HepG2 (cell line): ENCODE data around the gene DAGLB. TPM values are rescaled to one million over a fixed set of nuclear protein-coding genes. Genes with fewer than 3 reads are reported as not detected.
A peak's percentile ranks its signal among the peaks of the same experiment; 100 is the strongest.

Experiments
- ARHGAP35 ChIP-seq: sonication (generic); formaldehyde crosslinking; IDR thresholded peaks from 2 replicates; pipeline ENCODE4 v1.9.0; 2022; ENCODE audit warnings: mild to moderate bottlenecking, inconsistent platforms, moderate library complexity, missing genetic modification reagents, borderline replicate concordance
- ATM ChIP-seq: fragments of 450-650 bp; IDR thresholded peaks from 2 replicates; pipeline ENCODE4 v1.7.1; 2017; ENCODE audit warnings: mild to moderate bottlenecking, borderline replicate concordance
- BCL3 ChIP-seq: sonication (generic); formaldehyde crosslinking; IDR thresholded peaks from 2 replicates; pipeline ENCODE4 v1.5.1; 2020; ENCODE audit warnings: mild to moderate bottlenecking, missing genetic modification reagents, moderate library complexity
- CREB1 ChIP-seq, 2 experiments: fragments of 450-650 bp in 1 of 2; IDR thresholded peaks; 2 replicates each; pipeline ENCODE4 v1.6.1; 2016 to 2017; ENCODE audit warnings: control low read depth in 1 of 2, mild to moderate bottlenecking in 1 of 2, missing compliant biosample characterization in 1 of 2, missing genetic modification characterization in 1 of 2
- DPF2 ChIP-seq: sonication (generic); formaldehyde crosslinking; IDR thresholded peaks from 2 replicates; pipeline ENCODE4 v1.4.0; 2020; ENCODE audit warnings: mild to moderate bottlenecking, low read depth, missing genetic modification reagents, borderline replicate concordance
- E2F2 ChIP-seq: sonication (generic); formaldehyde crosslinking; IDR thresholded peaks from 2 replicates; pipeline ENCODE4 v1.4.0; 2020; ENCODE audit warnings: missing genetic modification reagents, borderline replicate concordance
- FLYWCH1 ChIP-seq: sonication (generic); formaldehyde crosslinking; IDR thresholded peaks from 2 replicates; pipeline ENCODE4 v1.8.1; 2023; ENCODE audit warnings: mild to moderate bottlenecking, missing genetic modification reagents
- HIVEP1 ChIP-seq: sonication (generic); formaldehyde crosslinking; IDR thresholded peaks from 2 replicates; pipeline ENCODE4 v1.4.0; 2020; ENCODE audit warnings: mild to moderate bottlenecking, missing genetic modification reagents
- KDM5A ChIP-seq: fragments of 200-600 bp; sonication (generic); IDR thresholded peaks from 2 replicates; pipeline ENCODE4 v1.7.0; 2018; ENCODE audit warnings: antibody characterized with exemption, mild to moderate bottlenecking, low read length, borderline replicate concordance
- LRRFIP1 ChIP-seq: sonication (generic); formaldehyde crosslinking; conservative IDR thresholded peaks from 2 replicates; pipeline ENCODE4 v1.4.0; 2020; ENCODE audit warnings: missing genetic modification reagents
- MEF2D ChIP-seq: sonication (generic); formaldehyde crosslinking; IDR thresholded peaks from 2 replicates; pipeline ENCODE4 v1.5.1; 2020; ENCODE audit warnings: mild to moderate bottlenecking, missing genetic modification reagents
- MLX ChIP-seq: IDR thresholded peaks from 2 replicates; pipeline ENCODE4 v1.6.1; 2016
- SMAD3 ChIP-seq: sonication (generic); formaldehyde crosslinking; IDR thresholded peaks from 2 replicates; pipeline ENCODE4 v1.4.0; 2020; ENCODE audit warnings: missing genetic modification reagents
- SRSF4 ChIP-seq: fragments of 200-400 bp; formaldehyde crosslinking; IDR thresholded peaks from one replicate; pipeline ENCODE4 v1.6.1; 2018; ENCODE audit warnings: mild to moderate bottlenecking, low read depth, low read length, moderate library complexity; ENCODE audit not compliant: poor library complexity, severe bottlenecking
- SUZ12 ChIP-seq: fragments of 150-350 bp; IDR thresholded peaks from 2 replicates; pipeline ENCODE4 v1.6.1; 2014; ENCODE audit warnings: low read depth, low read length
- ZFP36L2 ChIP-seq: sonication (generic); formaldehyde crosslinking; IDR thresholded peaks from 2 replicates; pipeline ENCODE4 v1.4.0; 2020; ENCODE audit warnings: missing genetic modification reagents
- ZNF180 ChIP-seq: sonication (generic); formaldehyde crosslinking; IDR thresholded peaks from 2 replicates; pipeline ENCODE4 v1.4.0; 2020; ENCODE audit warnings: low read depth, missing genetic modification reagents, borderline replicate concordance
- ZNF556 ChIP-seq: sonication (generic); formaldehyde crosslinking; IDR thresholded peaks from 2 replicates; pipeline ENCODE4 v1.4.0; 2020; ENCODE audit warnings: mild to moderate bottlenecking, missing genetic modification reagents, borderline replicate concordance
- ZNF558 ChIP-seq: sonication (generic); formaldehyde crosslinking; IDR thresholded peaks from 2 replicates; pipeline ENCODE4 v1.9.0; 2022; ENCODE audit warnings: mild to moderate bottlenecking, missing genetic modification reagents, borderline replicate concordance
- ZNF577 ChIP-seq: sonication (generic); formaldehyde crosslinking; IDR thresholded peaks from 2 replicates; pipeline ENCODE4 v1.4.0; 2020; ENCODE audit warnings: mild to moderate bottlenecking, low read depth, missing genetic modification reagents, borderline replicate concordance
- ZNF597 ChIP-seq: sonication (generic); formaldehyde crosslinking; IDR thresholded peaks from 2 replicates; pipeline ENCODE4 v1.5.0; 2020; ENCODE audit warnings: missing genetic modification reagents
- ZNF670 ChIP-seq: sonication (generic); formaldehyde crosslinking; IDR thresholded peaks from 2 replicates; pipeline ENCODE4 v1.8.0; 2022; ENCODE audit warnings: mild to moderate bottlenecking, missing genetic modification reagents, borderline replicate concordance
- polyA plus RNA-seq, 8 experiments: library from polyadenylated mRNA; depleted of rRNA in 3 of 8; stranded (reverse) in 7 of 8; unstranded in 1 of 8; fragments of >200 nt; fragmentation: Illumina TruSeq in 4 of 8; extraction: Trizol in 4 of 8; gene quantifications; 2 replicates each; pipeline versions ENCODE4 v1.2.1 to v1.2.3, GENCODE V29; 2011 to 2016; ENCODE audit warnings: low read depth in 4 of 8, missing spikeins in 1 of 8, mixed read lengths in 1 of 8; ENCODE audit not compliant: insufficient read depth in 1 of 8
- total RNA-seq, 5 experiments: library from RNA; depleted of rRNA; stranded (reverse); fragments of >200 nt; fragmentation: Illumina TruSeq; extraction: Trizol; gene quantifications; 2 replicates each; pipeline ENCODE4 v1.2.3, GENCODE V29; 2016; ENCODE audit warnings: low read depth in 1 of 5

Gene DAGLB
- total and polyA plus RNA-seq, 2 of the 13 experiments (the other 11 are each of a cell fraction or from before 2014, with no cell fraction given), result 7.9 to 9.8 TPM

- TF ChIP-seq ZNF558 (CRISPR knock-in tag) (no peak), BCL3 (CRISPR knock-in tag) (no peak), E2F2 (CRISPR knock-in tag) (0 out of 2 replicates have a peak, but pooled peaks have one; percentile 16), ARHGAP35 (no peak), MEF2D (CRISPR knock-in tag) (0 out of 2 replicates have a peak, but pooled peaks have one; percentile 37), HIVEP1 (CRISPR knock-in tag) (no peak), ZNF597 (no peak), CREB1 (IDR thresholded peaks at IDR 0.05) (no peak), CREB1 (CRISPR knock-in tag; IDR thresholded peaks at IDR 0.05) (no peak), ZNF556 (no peak), SUZ12 (no peak), ZNF180 (CRISPR knock-in tag) (no peak), LRRFIP1 (CRISPR knock-in tag) (no peak), ZNF670 (no peak), KDM5A (no peak; the same call in 1 of the 2 replicates), SRSF4 (no peak), ZNF577 (no peak), SMAD3 (CRISPR knock-in tag) (no peak), MLX (CRISPR knock-in tag) (no peak; the same call in 1 of the 2 replicates), ZFP36L2 (CRISPR knock-in tag) (no peak), FLYWCH1 (CRISPR knock-in tag) (0 out of 2 replicates have a peak, but pooled peaks have one; percentile 37), DPF2 (CRISPR knock-in tag) (no peak), ATM (peak; percentile 87; the same call in 1 of the 2 replicates)
These were observed 745 bp downstream of the DAGLB start (continued) for GRCh38 chr7:6446838-6447580.
